Measurements from ENCODE around the gene ERAS. TPM values are rescaled to one million over a fixed set of nuclear protein-coding genes. Genes with fewer than 3 reads are reported as not detected.

The ERAS gene
- total RNA-seq, 4 donors from 2014 or later = not detected

Small RNAs within 50 kb of the gene (small RNA-seq; reads per million reads assigned to genes)
- not detected for gene RNU6-29P

Other genes with a start within 250 kb of the ERAS start
- 100 to 1,000 TPM; 108 to 224 (median 126) TPM for gene WDR13, start 229.0 kb upstream of the ERAS start, total RNA-seq
- gene WAS, start 142.7 kb upstream of the ERAS start, total RNA-seq = 10 to 100 TPM in 2 of 4 donors, 1 to 10 TPM in 2; 3.1 to 32.7 (median 9.8) TPM
- gene SUV39H1, start 129.8 kb upstream of the ERAS start, total RNA-seq = 10 to 100 TPM in 1 of 4 donors, 1 to 10 TPM in 3; 4.2 to 10.0 (median 5.2) TPM
- gene GLOD5, start 64.8 kb upstream of the ERAS start, total RNA-seq = not detected
- gene GATA1, start 39.9 kb upstream of the ERAS start, total RNA-seq = under 1 TPM in 1 of 4 donors, not detected in 3; 0.90 TPM
- gene HDAC6, start 24.4 kb upstream of the ERAS start, total RNA-seq = 100 to 1,000 TPM; 101 to 160 (median 120) TPM
- 10 to 100 TPM in 1 of 4 donors, 1 to 10 TPM in 3; 5.0 to 21.8 (median 7.3) TPM for gene PCSK1N, start 9.1 kb downstream of the ERAS start, total RNA-seq
- gene TIMM17B, start 71.3 kb downstream of the ERAS start, total RNA-seq = 10 to 100 TPM; 42.0 to 66.6 (median 47.1) TPM
- 10 to 100 TPM; 40.4 to 60.3 (median 48.7) TPM for gene PQBP1, start 71.4 kb downstream of the ERAS start, total RNA-seq
- gene SLC35A2, start 85.1 kb downstream of the ERAS start, total RNA-seq = 10 to 100 TPM; 17.0 to 35.5 (median 17.1) TPM
- gene PIM2, start 92.5 kb downstream of the ERAS start, total RNA-seq = 1 to 10 TPM; 4.9 to 8.4 (median 6.8) TPM
- 10 to 100 TPM; 39.8 to 79.2 (median 51.6) TPM for gene OTUD5, start 131.1 kb downstream of the ERAS start, total RNA-seq
- gene KCND1, start 145.3 kb downstream of the ERAS start, total RNA-seq = 1 to 10 TPM; 2.1 to 7.5 (median 4.2) TPM
- 10 to 100 TPM; 42.5 to 76.2 (median 58.6) TPM for gene GRIPAP1, start 175.8 kb downstream of the ERAS start, total RNA-seq
- gene TFE3, start 216.8 kb downstream of the ERAS start, total RNA-seq = 100 to 1,000 TPM in 3 of 4 donors, 10 to 100 TPM in 1; 98.6 to 124 (median 117) TPM
- gene CCDC120, start 232.5 kb downstream of the ERAS start, total RNA-seq = 1 to 10 TPM; 4.1 to 6.6 (median 4.5) TPM
- 10 to 100 TPM; 16.5 to 28.8 (median 19.9) TPM for gene PRAF2, start 247.5 kb downstream of the ERAS start, total RNA-seq